K562 (cell line): Measurements from ENCODE around the gene FAM174C.

Experiments used
- CEBPB ChIP-seq: fragments of 450-650 bp; IDR thresholded peaks from 2 replicates; pipeline ENCODE4 v1.6.1; 2016; ENCODE audit warnings: missing genetic modification characterization, missing compliant biosample characterization
- CTCF ChIP-seq, 3 experiments: IDR thresholded peaks in 2 of 3; conservative IDR thresholded peaks in 1 of 3; 2 replicates each; pipeline ENCODE4 v1.5.1; 2011 to 2012; ENCODE audit warnings: low read length in 3 of 3, mild to moderate bottlenecking in 3 of 3, control low read depth in 2 of 3, improper control_type of control experiment in 1 of 3, inconsistent platforms in 1 of 3, low read depth in 1 of 3, mixed read lengths in 1 of 3, moderate library complexity in 1 of 3; ENCODE audit not compliant: insufficient read depth in 2 of 3
- FOXP4 ChIP-seq: sonication (generic); formaldehyde crosslinking; IDR thresholded peaks from 2 replicates; pipeline ENCODE4 v1.8.0; 2022; ENCODE audit warnings: mild to moderate bottlenecking, missing genetic modification reagents, borderline replicate concordance
- POLR2A ChIP-seq: fragments of 450-650 bp; conservative IDR thresholded peaks from 2 replicates; pipeline ENCODE4 v1.6.1; 2016
- POLR2AphosphoS5 ChIP-seq: IDR thresholded peaks from 2 replicates; pipeline ENCODE4 v1.6.1; 2011; ENCODE audit warnings: mild to moderate bottlenecking, low read depth, low read length, moderate library complexity; ENCODE audit not compliant: control insufficient read depth, insufficient read depth
- TOE1 ChIP-seq, 2 experiments: fragments of 450-650 bp in 1 of 2; sonication (generic) in 1 of 2; formaldehyde crosslinking in 1 of 2; IDR thresholded peaks; 2 replicates each; pipeline versions ENCODE4 v1.7.1 to v1.8.0; 2016 to 2022; ENCODE audit warnings: borderline replicate concordance in 2 of 2, mild to moderate bottlenecking in 2 of 2, antibody characterized with exemption in 1 of 2, inconsistent platforms in 1 of 2, low read depth in 1 of 2, missing genetic modification reagents in 1 of 2, moderate library complexity in 1 of 2
- USF1 ChIP-seq: sonication (generic); formaldehyde crosslinking; IDR thresholded peaks from 2 replicates; pipeline ENCODE4 v1.9.0; 2022; ENCODE audit warnings: mild to moderate bottlenecking, missing genetic modification reagents
- ZNF143 ChIP-seq: sonication (generic); formaldehyde crosslinking; IDR thresholded peaks from 2 replicates; pipeline ENCODE4 v1.9.0; 2022; ENCODE audit warnings: mild to moderate bottlenecking, missing genetic modification reagents
- ZNF239 ChIP-seq: fragments of 250-450 bp; sonication (Bioruptor Pico); IDR thresholded peaks from 2 replicates; pipeline ENCODE4 v1.4.0; 2020; ENCODE audit warnings: mild to moderate bottlenecking
- ZNF280B ChIP-seq: fragments of 250-450 bp; sonication (Bioruptor Pico); IDR thresholded peaks from 2 replicates; pipeline ENCODE4 v1.5.1; 2021; ENCODE audit warnings: mild to moderate bottlenecking
- ZNF740 ChIP-seq, 3 experiments: fragments of 200-800 bp in 1 of 3; sonication (Bioruptor generic) in 1 of 3; sonication (generic) in 1 of 3; formaldehyde crosslinking in 1 of 3; IDR thresholded peaks; 2 replicates each; pipeline versions ENCODE4 v1.6.1 to v1.8.0; 2016 to 2022; ENCODE audit warnings: mild to moderate bottlenecking in 2 of 3, missing compliant biosample characterization in 2 of 3, missing genetic modification characterization in 2 of 3, missing genetic modification reagents in 1 of 3

GRCh38 chr19:1282588-1283206, 7.4 kb downstream of the FAM174C start:
- TF ChIP-seq TOE1 (IDR thresholded peaks at IDR 0.05; ENCODE audit: borderline replicate concordance) (no peak), TOE1 (CRISPR knock-in tag; IDR thresholded peaks at IDR 0.05; ENCODE audit: borderline replicate concordance, low read depth) (no peak), CTCF (IDR thresholded peaks at IDR 0.05 in 2 of 3, conservative IDR thresholded peaks at IDR 0.05 in 1 of 3; ENCODE audit: insufficient read depth in 2 of 3, low read depth in 1 of 3, low read length in 3 of 3) (no peak), ZNF239 (CRISPR knock-in tag) (no peak), ZNF740 (CRISPR knock-in tag; IDR thresholded peaks at IDR 0.05) (no peak), ZNF740 (tag; IDR thresholded peaks at IDR 0.05) (no peak), USF1 (CRISPR knock-in tag) (no peak), ZNF143 (CRISPR knock-in tag) (no peak), ZNF280B (CRISPR knock-in tag) (no peak), POLR2A (no peak), CEBPB (tag) (no peak), POLR2AphosphoS5 (no peak), FOXP4 (CRISPR knock-in tag) (no peak)
